GM18526 (cell line): ENCODE measurements around the gene MAD1L1.

Experiments used
- POLR2A ChIP-seq: IDR thresholded peaks from 3 replicates; pipeline ENCODE4 v1.6.1; 2011; ENCODE audit not compliant: insufficient read length; ENCODE audit errors: extremely low read depth

MAD1L1 gene

GRCh38 chr7:1811850-1812508, 420.8 kb downstream of the MAD1L1 start:
- TF ChIP-seq POLR2A: no peak

- no peak for TF ChIP-seq POLR2A
Observed at GRCh38 chr7:1810961-1811849, 421.5 kb downstream of the MAD1L1 start.

GRCh38 chr7:1810521-1810920, 422.2 kb downstream of the MAD1L1 start:
- TF ChIP-seq POLR2A: no peak

- no peak for TF ChIP-seq POLR2A
Observed at GRCh38 chr7:1809601-1810258, 423.0 kb downstream of the MAD1L1 start.

GRCh38 chr7:1809070-1809469, 423.7 kb downstream of the MAD1L1 start:
- TF ChIP-seq POLR2A: no peak

- no peak for TF ChIP-seq POLR2A
Observed at GRCh38 chr7:1807821-1808600, 424.7 kb downstream of the MAD1L1 start.

- no peak for TF ChIP-seq POLR2A
Observed at GRCh38 chr7:1806354-1806753, 426.4 kb downstream of the MAD1L1 start.

- no peak for TF ChIP-seq POLR2A
Observed at GRCh38 chr7:1804310-1804709, 428.4 kb downstream of the MAD1L1 start.

GRCh38 chr7:1802899-1803298, 429.8 kb downstream of the MAD1L1 start:
- TF ChIP-seq POLR2A: no peak

- no peak for TF ChIP-seq POLR2A
Observed at GRCh38 chr7:1800902-1801301, 431.8 kb downstream of the MAD1L1 start.

- no peak for TF ChIP-seq POLR2A
Observed at GRCh38 chr7:1798191-1798590, 434.6 kb downstream of the MAD1L1 start.

- TF ChIP-seq POLR2A: no peak
Observed at GRCh38 chr7:1794888-1795542, 437.7 kb downstream of the MAD1L1 start.

GRCh38 chr7:1787681-1788235, 445.0 kb downstream of the MAD1L1 start:
- TF ChIP-seq POLR2A: no peak

- TF ChIP-seq POLR2A: no peak
Observed at GRCh38 chr7:1787241-1787640, 445.5 kb downstream of the MAD1L1 start.
